ENCODE measurements around the gene PODXL.

Gene PODXL

DNA sequence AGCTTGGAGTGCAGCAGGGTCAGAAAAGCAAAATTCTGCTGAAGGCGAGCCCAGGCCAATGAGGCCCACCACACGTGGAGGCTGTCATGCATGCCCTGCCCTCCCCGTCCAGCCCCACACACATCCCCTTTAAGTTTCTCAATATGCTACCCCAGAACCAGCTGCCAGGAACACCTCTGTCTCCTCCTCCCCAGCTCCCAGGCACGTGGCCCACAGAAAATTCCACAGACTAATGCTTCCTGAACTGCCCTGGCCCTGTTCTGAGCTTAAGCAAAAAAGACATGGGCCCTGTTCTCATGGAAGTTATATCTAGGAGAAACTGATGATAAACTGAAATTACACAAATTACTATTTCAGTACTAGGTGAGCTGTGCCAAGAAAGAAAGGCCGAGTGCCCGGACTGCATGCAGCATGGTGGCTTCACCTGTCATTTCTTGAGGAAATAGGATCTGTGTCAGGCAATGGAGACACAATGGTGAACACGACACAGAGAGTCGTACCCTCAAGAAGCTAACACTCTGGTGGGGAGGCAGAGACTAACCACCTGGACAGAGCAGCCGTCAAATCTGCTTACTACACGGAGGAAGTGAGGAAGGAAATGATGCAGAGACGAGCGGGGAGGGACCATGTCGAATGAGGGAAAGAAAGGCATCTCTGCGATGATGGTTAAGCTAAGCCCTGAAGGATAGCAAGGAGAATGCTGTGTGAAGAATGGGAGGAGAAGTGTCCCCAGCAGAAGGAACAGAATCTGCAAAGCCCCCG, 44.5 kb downstream of the PODXL start:
- TF ChIP-seq, protein P1, sequence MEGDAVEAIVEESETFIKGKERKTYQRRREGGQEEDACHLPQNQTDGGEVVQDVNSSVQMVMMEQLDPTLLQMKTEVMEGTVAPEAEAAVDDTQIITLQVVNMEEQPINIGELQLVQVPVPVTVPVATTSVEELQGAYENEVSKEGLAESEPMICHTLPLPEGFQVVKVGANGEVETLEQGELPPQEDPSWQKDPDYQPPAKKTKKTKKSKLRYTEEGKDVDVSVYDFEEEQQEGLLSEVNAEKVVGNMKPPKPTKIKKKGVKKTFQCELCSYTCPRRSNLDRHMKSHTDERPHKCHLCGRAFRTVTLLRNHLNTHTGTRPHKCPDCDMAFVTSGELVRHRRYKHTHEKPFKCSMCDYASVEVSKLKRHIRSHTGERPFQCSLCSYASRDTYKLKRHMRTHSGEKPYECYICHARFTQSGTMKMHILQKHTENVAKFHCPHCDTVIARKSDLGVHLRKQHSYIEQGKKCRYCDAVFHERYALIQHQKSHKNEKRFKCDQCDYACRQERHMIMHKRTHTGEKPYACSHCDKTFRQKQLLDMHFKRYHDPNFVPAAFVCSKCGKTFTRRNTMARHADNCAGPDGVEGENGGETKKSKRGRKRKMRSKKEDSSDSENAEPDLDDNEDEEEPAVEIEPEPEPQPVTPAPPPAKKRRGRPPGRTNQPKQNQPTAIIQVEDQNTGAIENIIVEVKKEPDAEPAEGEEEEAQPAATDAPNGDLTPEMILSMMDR (IDR thresholded peaks at IDR 0.05; ENCODE audit: low read depth, low read length, missing control alignments) = no peak
- no peak for DNase-seq
- H3K27ac ChIP-seq = no peak overlapping the region
- H3K4me3 ChIP-seq (ENCODE audit: low read depth, low read length) = no peak overlapping the region
- in situ Hi-C loops (cut with HindIII; ENCODE audit: low pct_ligation_motif_present, low sequenced_read_pairs) = no loop called here
- no peaks in the 10 kb centered on the region for H3K27me3 ChIP-seq (replicated peaks)
- H3K36me3 ChIP-seq (replicated peaks) = no peaks in the 10 kb centered on the region

DNA sequence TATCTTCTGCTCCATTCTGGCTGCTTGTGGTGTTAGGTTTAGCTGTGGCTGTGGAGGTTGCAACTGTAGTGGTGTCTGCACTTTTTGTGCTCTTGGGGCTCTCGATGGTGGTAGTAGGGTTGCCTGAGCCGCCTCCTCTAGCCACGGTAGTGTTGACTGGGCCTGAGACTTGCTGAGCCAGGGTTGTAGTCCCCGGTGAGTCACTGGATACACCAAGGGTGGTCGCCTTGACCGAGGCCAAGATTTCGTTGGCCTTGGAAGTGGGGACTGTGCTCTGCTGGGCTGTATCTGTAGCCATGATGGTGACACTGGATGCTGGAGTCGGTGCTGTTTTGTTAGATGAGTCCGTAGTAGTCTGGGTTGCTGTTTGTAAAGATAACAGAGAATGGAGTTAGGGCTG, 45.4 kb downstream of the PODXL start:
- DNase-seq = no peak
- in situ Hi-C loops (cut with HindIII; ENCODE audit: low pct_ligation_motif_present, low sequenced_read_pairs) = no loop called here
- TF ChIP-seq, protein P1 (IDR thresholded peaks at IDR 0.05; ENCODE audit: low read depth, low read length, missing control alignments) = no peak
- Histone ChIP-seq H3K27me3 (replicated peaks) (no peaks in the 10 kb centered on the region), H3K27ac (no peak overlapping the region), H3K4me3 (ENCODE audit: low read depth, low read length) (no peak overlapping the region), H3K36me3 (replicated peaks) (no peaks in the 10 kb centered on the region)

DNA sequence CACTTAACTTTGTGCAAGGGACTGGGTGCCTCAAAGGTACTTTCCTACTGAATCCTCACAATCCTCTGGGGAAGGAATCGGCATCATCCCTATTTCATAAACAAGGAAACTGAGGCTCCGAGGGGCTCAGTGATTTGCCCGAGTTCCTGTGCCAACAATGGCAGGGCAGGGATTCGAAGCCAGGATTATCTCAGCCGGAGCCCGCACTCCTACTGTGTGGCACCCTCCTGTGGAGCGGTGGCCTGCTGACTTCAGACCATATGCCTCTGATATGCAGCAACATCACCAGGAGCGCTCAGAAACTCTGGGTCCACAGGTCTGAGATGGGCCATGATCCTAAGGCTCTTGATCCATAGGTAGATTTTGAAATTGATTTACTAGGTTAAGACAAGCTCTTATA, 46.6 kb downstream of the PODXL start:
- Histone ChIP-seq H3K4me3 (ENCODE audit: low read depth, low read length) (no peak overlapping the region), H3K27me3 (replicated peaks) (no peaks in the 10 kb centered on the region), H3K36me3 (replicated peaks) (no peaks in the 10 kb centered on the region), H3K27ac (no peak overlapping the region)
- in situ Hi-C loops (cut with HindIII; ENCODE audit: low pct_ligation_motif_present, low sequenced_read_pairs) = no loop called here
- TF ChIP-seq, protein P1 (IDR thresholded peaks at IDR 0.05; ENCODE audit: low read depth, low read length, missing control alignments) = no peak
- no peak for DNase-seq

DNA sequence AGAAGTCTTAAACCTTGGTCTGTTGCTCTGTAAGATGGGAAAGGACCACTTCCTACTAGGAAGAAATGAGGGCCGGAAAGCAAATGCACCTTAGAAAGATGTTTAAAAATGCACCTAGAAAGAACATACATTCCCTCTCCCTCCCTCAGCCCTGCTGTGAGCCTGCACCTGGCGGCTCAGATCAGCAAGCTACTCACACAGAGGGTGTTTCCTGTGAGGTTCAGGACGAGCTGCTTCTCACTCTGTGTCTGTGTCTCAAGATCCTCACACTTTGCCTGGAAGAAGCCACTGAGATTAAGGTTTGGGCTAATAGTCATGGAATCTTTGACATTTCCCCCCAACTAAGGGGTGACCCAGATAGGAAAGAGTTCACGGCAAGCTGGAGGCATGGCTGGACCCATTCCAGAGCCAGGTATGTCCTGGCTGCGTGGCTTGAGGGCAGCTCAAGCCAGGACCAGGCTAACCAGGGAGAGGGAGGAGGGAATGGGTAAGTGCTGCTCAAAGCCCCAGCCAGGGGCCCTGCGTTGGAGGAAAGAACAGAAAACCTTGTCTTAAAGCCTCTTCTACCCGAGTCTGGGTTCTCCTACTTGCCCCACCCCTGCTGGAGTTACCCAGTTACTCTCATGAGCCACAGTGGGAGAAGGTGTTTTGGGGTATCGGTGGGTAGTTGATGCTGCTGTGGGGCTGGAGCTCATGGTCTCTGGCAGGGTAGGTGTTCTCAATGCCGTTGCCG, 47.5 kb downstream of the PODXL start:
- in situ Hi-C loops (cut with HindIII; ENCODE audit: low pct_ligation_motif_present, low sequenced_read_pairs) = no loop called here
- H3K36me3 ChIP-seq (replicated peaks) = no peaks in the 10 kb centered on the region

DNA sequence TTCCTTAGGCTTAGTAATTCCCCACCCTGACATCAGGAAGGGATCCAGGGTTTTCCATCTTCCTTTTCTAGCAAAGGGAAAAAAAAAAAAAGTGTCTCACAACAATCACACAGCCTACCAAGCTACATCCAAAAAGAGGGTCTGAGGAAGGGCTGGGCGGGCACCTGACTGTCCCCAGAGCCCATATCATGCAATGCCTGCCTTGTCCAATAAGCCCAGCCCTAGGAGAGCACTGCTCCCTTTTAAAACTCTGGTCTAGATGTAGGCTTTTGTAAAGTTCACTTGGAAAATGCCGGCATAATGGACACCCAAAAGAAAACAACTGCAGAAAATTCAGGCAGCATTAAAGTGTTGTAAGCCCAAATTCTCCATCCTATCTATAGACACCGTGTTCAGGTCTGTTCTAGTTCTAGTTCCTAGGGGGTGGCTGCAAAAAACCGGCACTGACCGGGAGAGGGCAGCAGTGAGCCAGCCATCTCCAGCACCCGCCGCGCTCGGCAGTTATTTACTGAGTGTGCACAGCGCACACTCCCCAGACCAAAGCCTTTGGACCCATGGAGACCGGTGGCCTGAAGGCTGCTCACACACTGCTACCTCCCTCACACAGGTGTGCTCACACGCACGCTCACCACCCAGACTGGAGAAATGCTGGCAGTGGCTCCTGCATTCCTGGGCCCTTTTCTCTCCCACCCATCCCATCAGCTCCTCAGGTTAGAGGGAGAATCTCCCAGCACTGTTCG, 48.7 kb downstream of the PODXL start:
- Histone ChIP-seq H3K36me3 (replicated peaks) (no peaks in the 10 kb centered on the region), H3K4me3 (ENCODE audit: low read depth, low read length) (no peak overlapping the region), H3K27ac (no peak overlapping the region), H3K27me3 (replicated peaks) (no peaks in the 10 kb centered on the region)
- TF ChIP-seq, protein P1 (IDR thresholded peaks at IDR 0.05; ENCODE audit: low read depth, low read length, missing control alignments) = peak; percentile 97
- in situ Hi-C loops (cut with HindIII; ENCODE audit: low pct_ligation_motif_present, low sequenced_read_pairs) = no loop called here
- DNase-seq = peak; percentile 73

More for the DNA sequence above, 47.5 kb downstream of the PODXL start:
- Histone ChIP-seq H3K27me3 (replicated peaks) (no peaks in the 10 kb centered on the region), H3K4me3 (ENCODE audit: low read depth, low read length) (no peak overlapping the region), H3K27ac (no peak overlapping the region)
- no peak for DNase-seq
- TF ChIP-seq, protein P1 (IDR thresholded peaks at IDR 0.05; ENCODE audit: low read depth, low read length, missing control alignments) = no peak

Data from brain microvascular endothelial cell (primary cell).